NCI-H524 treated with DMSO at 0.1 percent for 48 hours (cell line): ENCODE measurements around the gene CSNK1E.
A peak's percentile ranks its signal among the peaks of the same experiment; 100 is the strongest.
"Not testable (repeated sequence)": the region's sequence is repeated elsewhere in the genome, so short reads cannot be mapped to it uniquely, and the experiment has no call there.

Experiments used
- DNase-seq: peaks from one replicate; lab custom pipeline; 2025; lab: John Stamatoyannopoulos, UW

The CSNK1E gene

GRCh38 chr22:38317122-38317994 is at the start of gene CSNK1E:
Gene CSNK1E (minus strand): TSS chr22:38317433. CDS start chr22:38314157, 3,276 bp downstream.
- DNase-seq: no peak

DNA sequence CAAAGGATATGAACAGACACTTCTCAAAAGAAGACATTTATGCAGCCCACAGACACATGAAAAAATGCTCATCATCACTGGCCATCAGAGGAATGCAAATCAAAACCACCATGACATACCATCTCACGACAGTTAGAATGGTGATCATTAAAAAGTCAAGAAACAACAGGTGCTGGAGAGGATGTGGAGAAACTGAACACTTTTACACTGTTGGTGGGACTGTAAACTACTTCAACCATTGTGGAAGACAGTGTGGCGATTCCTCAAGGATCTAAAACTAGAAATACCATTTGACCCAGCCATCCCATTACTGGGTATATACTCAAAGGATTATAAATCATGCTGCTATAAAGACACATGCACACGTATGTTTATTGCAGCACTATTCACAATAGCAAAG is 48.6 kb upstream of the CSNK1E start:
- not testable (repeated sequence) for DNase-seq

- DNase-seq: not testable (repeated sequence)
Measured at GRCh38 chr22:38365174-38365573, 47.9 kb upstream of the CSNK1E start.

DNA sequence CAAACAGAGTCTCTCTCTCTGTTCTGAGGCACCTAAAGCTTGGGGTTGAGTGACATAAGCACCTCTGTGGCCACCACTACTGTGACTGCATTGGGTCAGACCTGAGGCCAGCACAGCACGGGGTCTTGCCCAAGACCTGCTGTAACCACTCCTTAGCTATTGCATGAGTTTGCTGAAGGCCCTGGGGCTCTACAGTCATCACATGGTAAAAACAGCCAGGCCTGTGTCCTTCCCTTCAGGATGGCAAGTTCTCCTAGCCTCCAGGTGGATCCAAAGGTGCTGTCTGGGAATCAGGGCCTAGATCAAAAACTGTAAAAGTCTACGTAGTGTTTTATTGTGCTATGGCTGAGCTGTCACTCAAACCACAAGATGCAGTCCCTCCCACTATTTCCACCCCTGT is 43.3 kb upstream of the CSNK1E start:
- DNase-seq: not testable (repeated sequence)

DNA sequence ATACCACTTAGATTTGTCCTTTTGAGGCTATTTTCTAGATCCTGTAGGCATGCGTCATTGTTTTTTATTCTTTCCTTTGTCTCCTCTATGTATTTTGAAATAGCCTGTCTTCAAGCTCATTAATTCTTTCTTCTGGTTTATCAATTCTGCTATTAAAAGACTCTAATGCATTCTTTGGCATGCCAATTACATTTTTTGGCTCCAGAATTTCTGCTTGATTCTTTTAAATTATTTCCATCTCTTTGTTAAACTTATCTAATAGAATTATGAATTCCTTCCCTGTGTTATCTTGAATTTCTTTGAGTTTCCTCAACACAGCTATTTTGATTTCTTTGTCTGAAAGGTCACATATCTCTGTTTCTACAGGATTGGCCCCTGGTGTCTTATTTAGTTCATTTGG is 42.6 kb upstream of the CSNK1E start:
- not testable (repeated sequence) for DNase-seq

- not testable (repeated sequence) for DNase-seq
Measured at GRCh38 chr22:38357971-38358370, 40.7 kb upstream of the CSNK1E start.

DNA sequence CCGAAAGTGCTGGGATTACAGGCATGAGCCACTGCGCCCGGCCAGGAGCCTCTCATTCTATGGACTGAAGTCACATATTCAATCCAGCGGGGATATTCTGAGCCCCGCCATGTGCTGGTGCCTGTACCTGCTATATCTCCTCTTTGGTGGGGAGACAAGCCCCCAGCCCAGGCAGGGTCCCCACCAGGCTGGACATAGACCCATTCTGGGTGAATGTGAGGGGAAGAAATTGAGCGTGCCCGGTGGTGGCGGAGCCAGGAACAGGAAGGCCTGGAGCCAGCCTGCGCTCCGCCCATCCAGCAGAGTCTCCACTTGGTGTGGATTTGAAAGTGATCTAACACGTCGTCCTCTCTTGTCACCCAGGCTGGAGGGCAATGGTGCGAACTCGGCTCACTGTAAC is 38.0 kb upstream of the CSNK1E start:
- no peak for DNase-seq

GRCh38 chr22:38353701-38354100 is 36.5 kb upstream of the CSNK1E start:
- no peak for DNase-seq

DNA sequence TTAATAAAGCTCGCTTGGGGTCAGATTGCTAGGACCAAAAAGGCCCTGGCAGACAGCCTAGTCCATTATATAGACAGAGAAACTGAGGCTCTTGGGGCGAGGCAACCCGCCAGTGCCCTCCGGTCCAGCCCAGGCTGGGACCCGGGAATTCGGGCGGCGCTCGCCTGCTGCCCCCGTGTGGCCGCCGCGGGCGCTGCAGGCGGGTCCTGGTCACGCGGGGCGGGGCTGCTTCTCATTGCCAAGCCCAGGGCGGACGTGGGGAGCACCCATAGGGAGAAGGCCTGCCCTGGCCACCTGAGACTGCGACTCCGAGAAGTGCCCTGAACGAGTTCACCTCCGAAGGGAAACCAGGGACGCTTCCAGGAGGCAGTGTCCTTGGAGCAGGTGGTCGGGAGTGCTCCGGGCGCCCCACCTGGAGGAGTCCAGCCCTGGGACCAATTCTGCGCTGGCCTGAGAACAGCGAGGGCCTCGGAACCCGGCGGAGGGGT is 36.0 kb upstream of the CSNK1E start:
- DNase-seq: no peak

DNA sequence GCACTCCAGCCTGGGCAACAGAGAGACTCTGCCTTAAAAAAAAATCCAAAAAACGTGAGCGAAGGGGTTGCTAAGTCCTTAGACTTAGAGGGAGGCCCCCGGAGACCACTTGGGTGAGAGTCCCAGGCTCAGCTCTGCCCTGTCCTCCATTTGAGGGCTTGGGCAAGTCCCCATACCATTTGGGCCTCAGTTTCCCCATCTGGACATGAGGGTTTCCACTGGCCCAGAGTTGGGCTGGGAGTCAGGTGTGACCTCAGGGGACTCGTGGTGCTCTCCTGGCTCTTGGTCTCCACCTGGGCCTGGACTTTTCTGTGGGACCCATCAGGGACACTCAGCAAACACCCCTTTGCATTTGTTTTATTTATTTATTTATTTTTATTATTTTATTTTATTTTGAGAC is 35.2 kb upstream of the CSNK1E start:
- DNase-seq: no peak

DNA sequence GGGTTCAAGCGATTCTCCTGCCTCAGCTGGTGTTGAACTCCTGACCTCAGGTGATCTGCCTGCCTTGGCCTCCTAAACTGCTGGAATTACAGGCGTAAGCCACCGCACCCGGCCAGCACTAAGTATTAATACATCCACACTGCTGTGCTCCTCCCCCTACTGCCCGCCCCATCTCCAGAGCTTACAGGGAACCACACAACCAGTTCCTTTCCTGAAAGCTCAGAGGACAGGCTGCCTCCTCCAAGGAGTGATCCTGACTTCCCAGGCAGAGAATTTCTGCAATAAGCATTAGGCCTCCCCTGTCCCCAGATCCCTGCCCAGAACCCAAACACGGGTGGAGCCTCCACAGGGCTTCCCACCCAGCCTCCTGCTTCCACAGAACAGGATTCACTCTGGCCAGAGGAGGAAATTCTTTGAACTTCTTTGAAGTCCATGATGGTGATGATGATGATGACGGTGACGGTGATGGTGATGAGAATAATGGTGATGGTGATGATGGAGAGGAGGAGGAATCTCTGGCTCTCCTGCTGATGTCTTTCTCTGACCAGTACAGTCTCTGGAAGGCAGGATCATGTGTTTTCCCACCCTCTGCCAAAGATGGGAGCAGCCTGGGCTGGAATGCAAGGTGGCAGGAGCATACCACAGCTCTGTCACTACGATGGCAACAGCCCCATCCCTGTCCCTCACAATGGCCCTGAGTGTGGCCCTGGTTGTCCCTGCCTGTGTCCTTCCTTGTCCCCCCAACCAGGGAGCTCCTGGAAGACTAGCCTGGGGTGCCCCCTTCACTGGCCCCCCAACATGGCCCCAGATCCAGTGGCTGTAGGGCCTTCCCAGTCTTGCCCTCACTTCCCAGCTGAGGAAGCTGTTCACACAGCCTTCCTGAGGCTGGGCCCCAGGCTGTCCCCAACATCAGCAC is 33.5 kb upstream of the CSNK1E start:
- no peak for DNase-seq

DNA sequence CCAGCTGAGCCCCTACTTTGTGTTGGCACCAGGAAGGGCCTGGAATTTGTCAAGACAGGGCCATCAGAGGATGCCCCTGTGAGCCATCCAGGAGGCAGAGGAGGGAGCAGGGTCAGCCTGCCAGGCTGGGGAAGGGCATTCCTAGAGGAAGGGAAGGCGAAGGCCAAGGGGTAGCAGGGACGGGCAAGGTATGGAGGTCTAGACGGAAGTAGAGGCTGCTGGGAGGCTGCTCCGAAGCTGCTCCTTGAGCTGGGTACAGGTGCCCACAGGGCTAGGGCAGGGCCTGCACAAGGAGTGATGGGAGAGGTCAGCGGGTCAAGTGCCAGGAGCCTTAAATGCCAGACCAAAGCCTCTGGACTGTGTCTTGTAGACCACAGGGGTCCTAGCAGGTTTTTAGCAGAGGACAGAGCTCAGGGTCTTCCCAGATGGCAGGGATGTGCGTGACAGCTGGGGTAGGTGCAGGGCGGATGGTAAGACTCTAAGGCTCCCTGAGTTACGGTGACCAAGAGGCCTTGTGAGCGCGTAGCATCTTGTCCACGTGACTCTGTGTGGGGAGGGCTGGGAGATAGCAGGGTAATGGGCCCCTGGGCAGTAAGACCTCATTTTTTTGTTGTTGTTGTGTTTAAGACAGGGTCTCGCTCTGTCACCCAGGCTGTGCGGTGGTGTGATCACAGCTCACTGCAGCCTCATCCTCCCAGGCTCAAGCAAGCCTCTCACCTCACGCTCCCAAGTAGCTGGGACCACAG is 31.7 kb upstream of the CSNK1E start:
- peak; percentile 39 for DNase-seq

GRCh38 chr22:38347944-38348750 is 30.9 kb upstream of the CSNK1E start:
- DNase-seq: no peak

GRCh38 chr22:38347181-38347943 is 30.1 kb upstream of the CSNK1E start:
- peak; percentile 24 for DNase-seq

- no peak for DNase-seq
Measured at GRCh38 chr22:38346506-38346905, 29.3 kb upstream of the CSNK1E start.

GRCh38 chr22:38345782-38346181 is 28.5 kb upstream of the CSNK1E start:
- no peak for DNase-seq

- not testable (repeated sequence) for DNase-seq
Measured at GRCh38 chr22:38339893-38340292, 22.7 kb upstream of the CSNK1E start.

DNA sequence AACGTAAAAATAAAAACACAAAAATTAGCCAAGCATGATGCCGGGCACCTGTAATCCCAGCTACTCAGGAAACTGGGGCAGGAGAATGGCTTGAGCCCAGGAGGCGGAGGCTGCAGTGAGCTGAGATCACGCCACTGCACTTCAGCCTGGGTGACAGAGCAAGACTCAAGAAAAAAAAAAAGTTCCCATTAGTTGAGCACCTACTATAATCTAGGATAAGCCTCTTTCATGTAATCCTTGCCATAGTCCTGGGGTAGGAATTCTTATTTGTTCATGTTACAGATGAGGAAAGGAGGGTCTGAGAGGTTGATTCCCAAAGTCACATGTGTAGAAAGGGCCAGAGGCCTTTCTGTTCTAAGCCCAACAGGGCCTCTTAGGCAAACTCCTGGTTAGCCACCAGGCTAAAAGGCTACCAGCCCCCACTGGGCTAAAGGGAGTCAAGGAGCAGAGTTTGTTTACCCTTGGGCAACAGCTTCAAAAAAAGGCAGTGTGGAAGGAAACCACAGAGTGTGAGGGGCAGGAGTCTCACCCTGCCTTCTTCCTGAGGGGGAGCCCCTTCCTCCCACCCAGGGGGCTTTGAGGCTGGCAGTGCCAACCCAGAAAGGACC is 21.6 kb upstream of the CSNK1E start:
- no peak for DNase-seq

GRCh38 chr22:38336699-38337098 is 19.5 kb upstream of the CSNK1E start:
- no peak for DNase-seq

DNA sequence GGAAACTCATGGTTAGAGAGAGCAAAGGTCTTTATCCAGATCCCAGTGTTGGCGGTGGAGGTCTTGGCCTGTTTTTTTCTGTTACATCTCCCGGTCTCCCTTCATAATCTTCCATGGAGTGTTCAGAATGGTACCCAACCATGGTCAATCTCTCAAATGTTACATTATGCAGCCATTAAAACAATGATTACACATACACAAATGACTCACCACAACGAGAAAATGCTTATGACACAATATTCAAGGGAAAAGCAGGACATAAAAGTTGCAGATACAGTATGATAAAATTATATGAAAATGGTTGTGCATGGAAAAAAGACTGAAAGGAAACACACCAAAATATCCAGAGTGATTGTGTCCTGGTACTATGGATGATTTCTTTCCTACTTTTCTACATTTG is 17.8 kb upstream of the CSNK1E start:
- DNase-seq: no peak
